ENCODE results near the gene LUZP1.
A peak's percentile ranks its signal among the peaks of the same experiment; 100 is the strongest.

The LUZP1 gene

DNA sequence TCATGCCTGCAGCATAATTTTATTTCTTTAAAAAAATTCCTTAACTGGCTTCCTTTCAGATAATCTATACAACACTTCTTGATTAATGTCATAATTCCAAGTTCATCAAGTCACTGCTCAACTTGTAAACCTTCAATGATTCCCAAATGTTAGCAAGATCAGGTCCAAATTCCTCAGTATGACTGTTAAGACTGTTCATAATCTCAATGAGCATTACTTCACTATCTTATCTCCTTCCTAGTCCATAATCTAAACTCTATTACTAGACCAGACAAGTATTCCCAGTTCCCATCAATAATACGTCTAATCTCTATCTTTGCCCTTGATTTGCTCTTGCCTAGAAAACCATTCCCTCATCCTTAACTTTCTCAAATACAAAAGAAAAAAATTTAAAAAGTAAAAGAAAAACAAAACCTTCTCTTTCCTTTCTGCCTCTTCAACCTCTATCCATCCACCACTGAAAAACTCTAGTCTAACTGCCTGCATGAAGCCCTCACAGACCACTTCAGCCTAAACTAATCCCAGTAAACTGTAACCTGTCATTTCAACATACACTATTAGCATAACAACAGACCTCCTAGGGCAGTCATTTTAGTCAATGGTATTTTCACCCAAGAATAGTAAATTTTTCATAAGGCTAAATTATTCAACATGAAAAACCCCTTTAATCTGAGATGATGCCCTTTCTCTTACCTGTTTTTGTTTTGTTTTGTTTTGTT, 15.5 kb downstream of the LUZP1 start:
- DNase-seq (ENCODE audit: low spot score), result no peak

- no peak for DNase-seq (ENCODE audit: low spot score)
Measured at GRCh38 chr1:23150742-23151141, 17.9 kb downstream of the LUZP1 start.

- no peak for DNase-seq (ENCODE audit: low spot score)
Measured at GRCh38 chr1:23150125-23150524, 18.5 kb downstream of the LUZP1 start.

DNA sequence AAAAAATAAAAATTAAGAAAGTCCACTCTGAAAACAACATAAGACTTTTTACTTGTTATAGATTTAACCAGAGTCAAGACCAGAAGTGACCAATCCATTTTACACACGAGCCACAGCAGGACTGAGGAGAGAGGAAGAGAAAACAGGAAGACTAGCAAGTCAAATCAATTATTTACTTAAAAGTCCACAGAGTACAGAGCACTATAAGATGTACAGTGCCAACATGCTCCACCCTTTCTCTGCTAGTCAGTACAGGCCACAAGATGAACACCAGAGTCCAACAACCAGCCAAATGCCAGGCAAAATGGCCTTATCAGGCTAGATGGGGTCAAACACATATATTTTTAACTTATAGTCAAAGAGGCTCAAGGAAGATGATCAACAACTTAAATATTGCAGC, 19.5 kb downstream of the LUZP1 start:
- no peak for DNase-seq (ENCODE audit: low spot score)

DNA sequence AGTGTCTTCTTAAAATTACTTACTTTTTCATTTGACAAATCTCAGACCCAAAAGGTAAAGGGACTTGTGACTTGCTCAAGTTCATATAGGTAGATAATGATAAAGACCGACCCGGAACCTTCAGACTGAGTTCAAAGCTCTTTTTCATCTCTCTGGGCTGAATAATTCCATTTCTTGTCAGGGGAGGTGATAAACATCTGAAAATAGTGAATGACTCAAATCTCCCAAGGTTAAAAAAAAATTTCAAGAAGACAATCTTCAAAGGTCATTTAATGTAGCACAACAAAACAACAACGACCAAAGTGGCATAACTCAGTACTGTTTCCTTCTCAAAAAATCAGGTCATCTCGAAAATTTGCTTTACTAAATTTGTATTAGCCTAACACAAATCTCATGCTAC, 20.6 kb downstream of the LUZP1 start:
- DNase-seq (ENCODE audit: low spot score), result no peak

DNA sequence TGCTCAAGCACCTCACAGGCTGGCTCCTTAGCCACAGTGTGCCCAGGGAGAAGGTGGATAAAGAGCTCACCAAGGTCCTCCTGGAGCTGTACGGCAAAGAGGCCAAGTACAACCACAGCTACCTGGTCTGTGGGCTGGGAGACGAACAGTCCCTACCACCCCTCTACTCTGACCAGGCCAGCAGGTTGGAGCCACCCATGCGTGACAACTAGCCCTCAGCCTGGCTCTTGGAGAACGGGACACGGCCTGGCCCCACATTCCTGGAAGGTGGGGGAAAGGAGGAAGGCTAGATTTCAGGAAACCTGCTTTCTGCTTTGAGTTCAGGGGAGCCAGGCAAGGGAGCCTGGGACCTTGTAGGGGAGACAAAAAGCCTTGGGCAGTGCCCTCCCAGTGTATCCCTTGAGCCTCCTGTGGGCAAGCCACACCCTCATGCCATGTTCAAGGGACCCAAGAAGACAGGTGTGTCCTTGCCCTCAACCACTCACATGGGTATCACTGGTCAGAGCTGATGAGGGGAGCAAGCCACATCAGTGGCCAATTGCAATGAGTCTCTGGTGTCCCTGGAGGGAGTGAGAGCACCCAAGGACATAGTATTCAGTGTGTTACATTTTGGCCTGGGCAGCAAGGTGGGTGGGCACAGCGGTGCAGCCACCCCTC, 27.6 kb downstream of the LUZP1 start:
- no peak for DNase-seq (ENCODE audit: low spot score)

DNA sequence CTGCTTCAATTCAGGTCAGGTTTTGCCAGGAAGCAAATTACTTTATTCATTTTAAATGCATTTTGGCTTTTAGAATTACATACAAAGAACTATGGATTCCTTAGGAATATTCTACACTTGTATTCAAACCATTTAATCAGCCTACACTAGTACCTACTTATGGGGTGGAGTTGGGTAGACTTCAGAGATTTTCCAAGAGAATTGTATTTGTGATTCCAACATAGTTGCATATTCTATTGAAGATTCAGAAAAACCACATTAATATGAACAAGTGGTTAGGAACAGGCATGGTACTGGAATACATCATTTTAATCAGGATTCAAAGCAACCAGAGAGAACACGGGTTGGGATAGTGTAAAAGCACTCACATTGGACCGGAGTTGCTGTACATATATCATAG, 33.4 kb downstream of the LUZP1 start:
- no peak for DNase-seq (ENCODE audit: low spot score)

GRCh38 chr1:23134055-23134454, 34.6 kb downstream of the LUZP1 start:
- no peak for DNase-seq (ENCODE audit: low spot score)

DNA sequence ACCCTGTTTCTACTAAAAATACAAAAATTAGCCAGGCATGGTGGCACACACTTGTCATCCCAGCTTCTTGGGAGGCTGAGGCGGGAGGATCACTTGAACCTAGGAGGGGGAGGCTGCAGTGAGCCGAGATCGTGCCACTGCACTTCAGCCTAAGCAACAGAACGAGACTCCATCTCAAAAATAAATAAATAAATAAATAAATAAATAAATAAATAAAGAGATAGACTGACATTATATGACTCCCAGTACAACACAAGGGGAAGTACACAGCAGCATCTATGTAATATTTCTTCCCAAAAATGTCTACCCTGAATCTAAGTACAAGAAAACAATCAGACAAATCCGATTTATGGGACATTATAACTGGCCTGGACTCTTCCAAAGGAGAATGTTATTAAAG, 35.1 kb downstream of the LUZP1 start:
- no peak for DNase-seq (ENCODE audit: low spot score)

- no peak for DNase-seq (ENCODE audit: low spot score)
Measured at GRCh38 chr1:23132033-23132432, 36.6 kb downstream of the LUZP1 start.

- no peak for DNase-seq (ENCODE audit: low spot score)
Measured at GRCh38 chr1:23129846-23130245, 38.8 kb downstream of the LUZP1 start.

DNA sequence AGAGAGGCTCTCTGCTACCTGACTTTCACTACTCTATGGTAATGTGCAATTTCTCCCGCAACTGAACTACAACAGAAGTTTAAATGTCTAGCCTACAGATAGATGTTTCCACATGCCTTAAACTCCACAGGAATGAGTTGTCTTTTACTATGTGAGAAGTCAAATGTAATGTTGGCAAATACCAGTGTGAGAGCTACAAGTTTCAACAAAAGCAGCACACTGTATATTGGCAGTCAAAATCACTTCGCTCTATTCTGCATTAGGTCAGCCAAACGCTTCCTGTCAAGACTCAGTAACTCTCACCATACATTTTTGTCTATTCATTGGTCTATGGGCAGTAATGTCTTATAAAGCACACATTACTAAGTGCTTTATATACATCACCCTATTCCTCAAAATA, 41.9 kb downstream of the LUZP1 start:
- peak; percentile 33 for DNase-seq (ENCODE audit: low spot score)

DNA sequence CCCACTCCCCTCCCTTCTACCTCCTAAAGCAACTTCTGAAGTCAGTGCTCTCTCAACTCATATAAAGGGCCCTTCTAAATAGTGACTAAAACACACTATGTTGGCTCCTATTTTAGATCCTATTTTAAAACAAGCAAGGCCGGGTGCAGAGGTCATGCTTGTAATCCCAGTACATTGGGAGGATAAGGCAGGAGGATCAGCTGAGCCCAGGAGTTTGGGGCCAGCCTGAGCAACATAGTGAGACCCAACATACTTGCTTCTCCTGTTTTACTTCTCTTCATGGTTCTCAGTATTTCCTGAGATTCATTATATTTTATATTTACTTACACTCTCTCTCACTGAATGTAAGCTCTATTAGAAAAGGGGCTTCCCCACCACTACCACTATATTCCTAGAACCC, 42.5 kb downstream of the LUZP1 start:
- DNase-seq (ENCODE audit: low spot score), result no peak

- no peak for DNase-seq (ENCODE audit: low spot score)
Measured at GRCh38 chr1:23125489-23125888, 43.2 kb downstream of the LUZP1 start.

DNA sequence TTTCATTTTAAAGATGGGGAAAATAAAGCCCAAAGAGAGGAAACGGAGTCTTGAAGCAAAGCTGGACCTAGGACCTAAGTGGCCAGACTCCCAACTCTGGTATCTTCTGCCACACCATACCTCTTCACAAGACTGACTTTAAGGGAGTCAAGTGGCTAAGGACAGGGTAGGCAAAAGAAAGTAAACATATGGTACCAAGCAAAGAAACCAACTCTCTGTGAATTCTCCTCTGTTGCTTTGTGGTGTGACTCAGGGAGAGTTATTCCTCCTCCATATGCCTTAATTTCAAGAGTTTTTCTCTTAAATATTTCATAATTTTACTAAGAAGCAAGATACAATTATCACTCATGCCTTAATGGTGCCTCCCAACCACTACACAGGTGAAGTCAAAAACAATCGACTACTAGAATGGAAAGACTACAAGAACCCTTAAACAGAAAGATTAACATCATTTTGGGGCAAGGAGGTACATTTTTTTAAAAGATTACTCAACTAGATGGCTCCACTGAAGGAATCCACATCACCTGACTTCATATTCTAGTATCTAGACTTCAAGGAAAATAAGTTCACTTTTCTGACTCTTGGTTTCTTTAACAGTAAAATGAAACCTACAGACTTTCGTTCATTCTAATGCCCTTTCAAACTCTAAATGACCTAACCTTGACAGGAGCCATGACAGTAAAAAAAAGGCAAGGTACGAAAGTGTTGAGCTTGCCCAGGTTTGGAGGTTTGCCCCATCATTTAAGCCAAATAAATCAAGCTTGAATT, 44.2 kb downstream of the LUZP1 start:
- DNase-seq (ENCODE audit: low spot score), result no peak

DNA sequence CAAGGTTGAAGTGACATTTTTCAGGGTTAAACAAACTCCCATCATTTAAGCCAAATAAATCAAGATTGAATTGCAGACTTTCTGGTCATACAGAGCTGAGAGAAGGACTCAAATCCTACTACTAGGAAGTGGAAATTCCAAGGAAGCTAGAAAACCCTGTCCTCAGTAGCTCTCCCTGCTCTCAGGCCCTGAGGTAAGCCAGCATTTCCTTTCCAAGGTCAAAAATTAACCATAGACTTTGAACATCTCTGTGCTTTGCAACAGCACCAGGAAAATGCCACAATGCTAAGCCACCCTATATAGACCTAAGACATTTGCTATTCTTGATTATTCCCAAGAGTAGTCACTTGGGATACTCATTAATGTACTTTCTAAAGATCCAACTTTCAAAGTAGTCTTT, 45.1 kb downstream of the LUZP1 start:
- no peak for DNase-seq (ENCODE audit: low spot score)

DNA sequence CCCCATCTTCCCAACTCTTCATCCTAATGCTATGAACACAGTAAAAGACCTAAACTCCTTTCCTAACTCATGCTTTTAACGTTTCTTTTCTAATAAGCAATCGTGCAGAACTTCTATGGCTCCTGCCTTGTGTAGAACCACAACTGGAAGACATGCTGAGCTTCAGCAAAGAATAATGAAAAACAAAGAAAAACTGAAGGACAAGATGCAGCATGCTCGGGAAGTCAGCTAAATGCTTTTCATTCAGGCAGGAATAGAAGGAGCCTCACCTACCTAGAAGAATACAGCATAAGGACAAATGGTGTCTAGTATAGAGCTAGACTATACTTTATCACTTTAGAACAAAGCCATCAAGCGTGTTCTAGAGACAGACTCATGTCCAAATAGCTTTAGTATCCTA, 45.9 kb downstream of the LUZP1 start:
- DNase-seq (ENCODE audit: low spot score), result no peak

GRCh38 chr1:23122023-23122748, 46.5 kb downstream of the LUZP1 start:
- DNase-seq (ENCODE audit: low spot score), result peak; percentile 38

- DNase-seq (ENCODE audit: low spot score), result no peak
Measured at GRCh38 chr1:23120383-23120782, 48.3 kb downstream of the LUZP1 start.

DNA sequence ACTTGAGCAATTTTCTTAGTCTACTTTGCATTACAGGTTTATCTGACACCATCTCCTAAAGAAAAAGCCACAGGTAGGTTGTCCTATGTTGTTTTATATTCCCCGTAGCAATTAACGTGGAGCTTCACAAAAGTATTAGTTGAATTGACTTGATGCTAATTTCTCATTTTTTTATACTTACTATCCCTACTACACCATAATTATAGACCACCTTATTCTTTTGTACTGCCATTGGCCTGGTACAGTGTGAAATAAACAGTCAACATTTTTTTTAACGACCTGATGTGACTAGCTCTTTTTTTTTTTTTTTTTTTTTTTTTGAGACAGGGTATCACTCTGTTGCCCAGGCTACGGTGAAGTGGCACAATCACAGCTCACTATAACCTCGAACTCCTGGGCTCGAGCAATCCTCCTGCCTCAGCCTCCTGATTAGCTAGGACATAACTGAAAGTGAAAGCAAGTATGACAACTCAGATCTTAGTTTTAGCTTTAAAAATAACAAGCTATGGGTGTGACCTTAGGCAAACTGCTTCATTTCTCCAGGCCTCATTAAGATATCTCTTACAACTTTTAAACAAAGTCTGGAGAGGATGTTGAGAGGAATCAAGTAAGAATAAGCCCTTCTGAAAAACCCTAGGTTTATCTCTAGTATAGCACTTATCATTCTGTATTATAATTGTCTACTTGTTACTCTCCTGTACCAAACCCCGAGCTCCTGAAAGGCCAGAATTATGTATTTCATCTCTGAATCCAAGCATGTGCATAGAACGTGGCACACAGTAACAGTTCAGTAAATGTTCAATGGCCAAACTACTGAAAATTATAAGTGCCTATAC, 49.5 kb downstream of the LUZP1 start:
- DNase-seq (ENCODE audit: low spot score), result peak; percentile 29

DNA sequence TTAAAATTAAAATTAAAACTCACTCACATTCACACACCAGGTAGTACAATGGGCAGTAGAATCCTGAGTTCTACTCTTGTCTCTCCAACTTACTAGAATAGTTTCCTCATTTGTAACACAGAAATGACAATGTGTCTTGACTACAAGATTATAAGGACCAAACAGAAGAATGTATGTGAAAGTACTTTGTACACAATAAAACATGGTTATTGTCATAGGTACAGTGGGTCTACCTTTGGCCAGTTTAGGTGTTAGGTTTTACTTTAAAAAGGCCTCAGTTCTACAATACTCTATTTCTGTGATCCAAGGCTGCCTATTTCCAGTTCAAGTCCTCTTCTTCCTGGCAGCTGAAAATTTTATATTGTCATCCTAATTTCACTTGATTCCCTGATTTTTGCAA, 50.2 kb downstream of the LUZP1 start:
- DNase-seq (ENCODE audit: low spot score), result no peak

Measured in GM03348 (cell line).